PC-3 (cell line): ENCODE measurements around the gene HOXB13.

ENCODE experiments used
- EZH2 ChIP-seq: fragments of 300-600 bp; sonication (generic); IDR thresholded peaks from one replicate; pipeline ENCODE4 v1.6.1; 2017; ENCODE audit warnings: antibody characterized with exemption, mild to moderate bottlenecking, low read length; ENCODE audit not compliant: unreplicated experiment
- TF ChIP-seq, protein P1 (sequence below): fragments of 300-600 bp; sonication (generic); conservative IDR thresholded peaks from 2 replicates; pipeline ENCODE4 v1.5.1; 2017; ENCODE audit warnings: antibody characterized with exemption, low read depth, mild to moderate bottlenecking, low read length

DNA sequence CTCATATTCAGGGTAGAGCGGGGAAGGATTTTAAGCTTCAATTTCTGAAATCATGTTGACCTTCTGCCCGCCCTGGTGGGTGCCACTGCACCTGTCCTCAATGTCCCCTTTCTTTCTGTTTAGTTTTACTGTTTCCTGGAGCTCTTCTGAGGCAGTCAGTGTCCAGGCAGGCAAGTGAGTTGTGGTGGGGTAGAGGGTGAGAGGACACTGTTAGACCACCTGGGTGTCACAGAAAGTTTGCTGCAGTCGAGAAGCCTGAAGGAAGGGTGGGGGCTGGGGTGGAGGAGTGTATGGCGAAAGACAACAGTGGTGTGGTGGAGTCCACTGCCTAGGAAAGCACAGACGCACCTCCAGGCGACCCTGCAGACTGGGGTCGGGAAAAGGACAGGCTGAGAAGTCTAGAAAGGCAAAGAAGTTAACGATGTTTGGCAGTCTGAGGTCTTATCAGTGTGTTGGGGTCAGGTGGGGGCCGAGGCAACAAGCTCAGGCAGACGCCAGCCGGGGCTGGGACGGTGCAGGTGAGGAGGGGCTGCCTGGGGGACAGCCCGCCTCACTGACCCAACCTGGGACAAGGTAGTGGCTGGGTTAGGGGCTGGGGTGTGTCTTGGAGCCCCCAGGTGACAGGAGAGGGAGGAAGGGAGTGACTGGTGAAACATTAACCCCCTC lies 23.3 kb upstream of the HOXB13 start:
- TF ChIP-seq, protein P1, sequence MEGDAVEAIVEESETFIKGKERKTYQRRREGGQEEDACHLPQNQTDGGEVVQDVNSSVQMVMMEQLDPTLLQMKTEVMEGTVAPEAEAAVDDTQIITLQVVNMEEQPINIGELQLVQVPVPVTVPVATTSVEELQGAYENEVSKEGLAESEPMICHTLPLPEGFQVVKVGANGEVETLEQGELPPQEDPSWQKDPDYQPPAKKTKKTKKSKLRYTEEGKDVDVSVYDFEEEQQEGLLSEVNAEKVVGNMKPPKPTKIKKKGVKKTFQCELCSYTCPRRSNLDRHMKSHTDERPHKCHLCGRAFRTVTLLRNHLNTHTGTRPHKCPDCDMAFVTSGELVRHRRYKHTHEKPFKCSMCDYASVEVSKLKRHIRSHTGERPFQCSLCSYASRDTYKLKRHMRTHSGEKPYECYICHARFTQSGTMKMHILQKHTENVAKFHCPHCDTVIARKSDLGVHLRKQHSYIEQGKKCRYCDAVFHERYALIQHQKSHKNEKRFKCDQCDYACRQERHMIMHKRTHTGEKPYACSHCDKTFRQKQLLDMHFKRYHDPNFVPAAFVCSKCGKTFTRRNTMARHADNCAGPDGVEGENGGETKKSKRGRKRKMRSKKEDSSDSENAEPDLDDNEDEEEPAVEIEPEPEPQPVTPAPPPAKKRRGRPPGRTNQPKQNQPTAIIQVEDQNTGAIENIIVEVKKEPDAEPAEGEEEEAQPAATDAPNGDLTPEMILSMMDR = no peak
- no peak for TF ChIP-seq EZH2
